HG02678 (cell line): Measurements from ENCODE around the gene DLL4.
A peak's percentile ranks its signal among the peaks of the same experiment; 100 is the strongest.

Experiments used
- ATAC-seq: cut with Tn5 transposase; IDR thresholded peaks from one replicate; pipeline ENCODE4 v1.9.1; 2021; ENCODE audit warnings: mild to moderate bottlenecking, moderate library complexity; ENCODE audit not compliant: unreplicated experiment

Gene DLL4

DNA sequence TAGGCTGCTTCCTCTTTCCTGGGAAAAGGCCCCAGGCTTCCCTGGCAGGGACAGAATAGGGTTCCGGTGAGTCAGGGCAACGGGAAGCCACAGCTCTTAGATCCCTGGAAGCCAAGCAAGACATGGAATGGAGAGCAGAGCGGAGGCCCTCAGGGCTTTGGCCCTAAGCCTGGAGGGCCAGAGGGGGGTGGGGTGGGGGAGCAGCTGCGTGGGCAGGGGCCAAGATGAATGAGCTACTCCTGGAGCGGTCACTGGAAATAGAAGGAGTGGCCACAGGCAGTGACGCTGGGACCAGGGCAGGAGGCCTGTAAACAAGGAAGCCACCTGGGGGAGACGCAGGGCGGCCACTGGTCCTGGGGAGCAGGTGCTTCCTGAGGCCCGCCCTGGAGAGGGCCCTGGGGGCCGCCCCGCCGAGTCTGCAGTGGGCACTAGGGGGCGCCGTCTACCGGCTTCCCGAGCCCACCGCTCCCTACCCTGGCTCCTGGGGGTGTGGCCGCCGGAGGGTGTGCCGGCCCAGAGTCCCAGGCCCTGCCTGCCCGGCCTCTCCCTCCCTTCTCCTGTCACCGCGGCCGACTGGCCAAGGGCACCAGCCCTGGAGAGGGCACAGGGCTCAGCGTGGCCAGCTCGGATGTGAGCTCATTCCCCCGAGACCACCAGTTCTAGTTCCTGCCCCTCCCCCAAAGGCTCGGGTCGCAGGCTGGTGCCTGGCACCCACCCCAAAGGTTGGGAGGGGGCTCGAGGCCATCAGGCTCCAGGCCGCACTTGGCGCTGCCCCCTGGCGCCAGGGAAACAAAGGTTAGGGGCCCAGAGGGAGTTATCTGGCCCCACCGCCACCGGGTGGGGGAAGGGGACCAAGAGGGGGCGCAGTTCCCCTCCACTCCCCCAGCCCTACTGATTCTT lies 22.8 kb upstream of the DLL4 start:
- peak; percentile 78 for ATAC-seq

DNA sequence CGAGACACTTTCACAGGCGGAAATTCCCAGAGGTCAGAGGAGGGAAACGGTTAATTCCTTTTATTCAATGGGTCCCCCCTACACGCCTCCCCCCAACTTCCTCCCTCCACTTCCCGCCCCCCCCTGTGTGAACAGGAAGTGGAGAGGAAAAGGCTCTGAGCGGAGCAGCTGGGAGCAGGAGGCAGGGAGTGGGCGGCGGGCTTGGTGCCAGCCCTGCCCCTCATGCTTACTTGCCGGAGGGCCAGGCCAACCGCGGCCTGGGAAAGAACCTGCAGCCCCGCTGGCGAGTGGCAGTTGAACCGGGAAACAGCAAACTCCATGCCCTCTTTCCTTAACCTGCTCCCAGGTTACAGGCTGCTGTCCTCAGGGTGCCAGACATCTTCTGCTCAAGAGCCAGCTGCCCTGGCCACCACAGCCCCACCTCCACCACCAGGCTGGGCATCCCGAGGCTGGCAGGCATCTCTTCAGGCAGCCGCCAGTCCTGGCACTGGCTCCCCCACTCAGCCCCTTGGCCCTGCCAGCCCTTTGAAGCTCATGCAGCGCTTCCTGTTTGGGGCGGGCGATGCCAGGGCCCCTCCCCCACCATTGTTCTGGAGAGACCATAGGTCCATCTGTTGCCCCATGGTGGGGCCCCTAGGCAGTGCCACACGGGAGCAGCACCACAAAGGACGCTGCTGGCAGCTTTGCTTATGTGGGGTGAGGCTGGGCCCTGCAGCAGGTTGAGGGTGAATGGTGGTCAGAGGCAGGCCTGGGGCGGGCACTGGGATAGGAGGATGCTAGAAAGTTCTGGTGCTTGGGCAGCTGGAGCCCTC lies 21.9 kb upstream of the DLL4 start:
- no peak for ATAC-seq

DNA sequence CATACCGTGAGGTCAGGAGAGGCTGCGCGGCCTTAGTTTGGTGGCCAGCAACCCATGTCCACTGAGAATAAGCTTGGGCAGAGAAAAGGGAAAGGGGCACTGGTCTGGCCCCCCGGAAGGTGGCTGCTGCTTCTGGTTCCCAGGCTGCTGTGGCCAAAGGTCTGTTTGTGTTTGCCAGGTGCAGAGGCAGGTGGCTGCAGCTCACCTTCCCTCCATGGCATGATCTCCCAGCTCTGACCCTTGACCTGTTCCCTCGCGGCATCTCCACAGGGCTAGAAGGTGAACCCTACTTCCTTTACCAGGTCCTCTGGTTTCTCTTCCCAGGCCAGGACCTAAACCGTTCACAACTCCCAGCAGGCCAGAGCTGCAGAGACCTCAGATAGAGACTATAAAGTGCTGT lies 21.0 kb upstream of the DLL4 start:
- ATAC-seq: no peak

DNA sequence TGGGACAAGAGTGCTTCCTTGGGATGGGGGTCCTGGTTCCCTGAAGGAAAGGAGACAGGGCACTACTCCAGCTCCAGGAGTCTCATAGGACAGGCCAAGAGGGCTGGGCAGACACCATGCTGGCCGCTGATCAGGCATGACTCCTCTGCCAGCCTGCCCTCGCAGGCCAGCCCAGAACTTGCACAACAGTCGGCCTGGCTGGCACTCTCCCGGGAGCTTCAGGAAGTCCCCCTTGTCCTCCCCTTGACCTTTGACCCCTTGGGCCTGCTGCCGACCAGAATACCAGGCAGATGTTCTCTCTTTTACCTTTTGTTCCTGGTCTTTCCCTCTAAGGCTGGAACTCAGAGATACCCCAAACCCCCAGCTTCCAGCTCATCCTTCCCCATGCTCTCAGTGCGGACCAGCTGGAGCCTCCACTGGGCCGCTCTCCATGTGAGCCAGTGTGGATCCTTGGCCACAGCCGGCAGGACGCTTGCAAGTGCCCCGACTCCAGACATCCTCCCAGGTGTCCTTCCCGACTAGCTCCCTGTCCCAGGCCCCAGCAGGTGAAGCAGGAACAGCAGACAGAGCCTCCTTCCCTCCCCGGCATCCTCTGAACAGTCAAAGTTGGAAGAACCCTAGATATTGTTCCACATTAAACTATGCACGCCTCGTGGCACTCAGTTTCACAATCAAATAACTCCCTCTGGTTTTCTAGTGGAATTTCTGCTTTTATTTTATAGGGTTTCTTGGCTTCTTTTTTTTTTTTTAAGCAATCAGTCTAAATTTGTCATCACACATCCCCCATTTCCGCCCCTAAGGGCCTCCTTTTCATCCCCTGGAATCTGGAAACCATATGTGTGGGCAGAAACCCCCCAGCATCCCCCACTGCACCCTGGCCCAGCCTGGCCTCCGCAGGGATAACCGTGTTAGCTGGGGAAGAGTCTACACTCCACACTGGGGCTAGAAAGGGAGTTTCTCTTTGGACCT lies 19.2 kb upstream of the DLL4 start:
- no peak for ATAC-seq

DNA sequence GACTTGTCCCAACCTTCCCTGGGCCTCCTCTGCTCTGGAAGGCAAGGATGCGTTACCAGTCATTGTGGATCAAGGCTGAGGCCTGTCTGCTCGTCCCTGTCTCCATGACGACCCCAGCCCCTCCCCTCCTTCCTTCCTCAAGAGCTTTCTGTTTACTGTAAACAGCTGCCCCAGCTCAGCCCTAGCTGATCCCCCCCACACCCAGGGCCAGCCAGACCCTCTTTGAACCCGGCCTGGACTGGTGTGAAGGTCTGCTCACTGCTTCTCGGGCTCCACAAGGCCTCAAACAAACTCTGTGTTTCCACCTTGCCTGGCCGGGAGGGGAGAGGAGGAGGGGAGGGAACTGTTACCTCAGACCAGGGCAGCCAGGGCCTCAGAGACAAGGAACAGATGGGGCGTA lies 18.0 kb upstream of the DLL4 start:
- ATAC-seq: no peak

DNA sequence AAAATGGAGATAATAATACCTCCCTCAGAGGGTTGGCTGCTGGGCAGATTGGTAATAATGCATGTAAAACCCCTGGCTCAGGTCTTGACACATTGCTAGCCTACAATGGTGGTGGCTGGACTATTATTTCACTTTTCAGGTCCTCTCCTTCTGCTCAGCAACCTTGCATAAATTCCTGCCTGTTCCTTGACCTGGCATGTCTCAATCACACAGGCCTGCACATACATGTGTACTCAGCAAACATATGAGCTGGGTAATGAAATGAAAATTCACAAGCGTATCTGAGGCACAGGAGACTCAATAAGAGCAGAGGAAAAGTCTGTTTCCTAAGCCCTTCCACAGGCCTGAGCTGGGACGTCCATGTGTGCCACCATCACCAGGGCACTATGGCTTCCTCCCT lies 17.4 kb upstream of the DLL4 start:
- ATAC-seq: no peak

DNA sequence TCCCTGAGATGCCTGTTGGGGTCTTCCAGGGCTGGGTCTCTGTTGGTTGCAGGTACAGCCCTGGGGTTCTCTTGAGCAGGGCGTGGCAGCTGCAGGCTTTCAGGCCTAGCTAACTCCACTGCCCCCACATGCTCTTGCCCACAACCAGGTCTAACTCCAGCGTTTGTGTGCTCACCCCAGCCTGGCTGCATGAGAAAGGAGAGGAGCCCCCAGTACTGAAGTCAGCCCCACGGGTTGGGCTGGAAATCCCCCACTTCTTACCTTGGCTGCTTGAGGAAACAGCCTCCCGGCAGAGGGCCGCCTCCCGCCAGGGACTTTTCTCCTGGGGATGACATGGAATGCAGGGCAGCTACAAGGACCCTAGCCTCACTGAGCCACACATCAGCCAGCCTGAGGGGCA lies 16.7 kb upstream of the DLL4 start:
- ATAC-seq: no peak

DNA sequence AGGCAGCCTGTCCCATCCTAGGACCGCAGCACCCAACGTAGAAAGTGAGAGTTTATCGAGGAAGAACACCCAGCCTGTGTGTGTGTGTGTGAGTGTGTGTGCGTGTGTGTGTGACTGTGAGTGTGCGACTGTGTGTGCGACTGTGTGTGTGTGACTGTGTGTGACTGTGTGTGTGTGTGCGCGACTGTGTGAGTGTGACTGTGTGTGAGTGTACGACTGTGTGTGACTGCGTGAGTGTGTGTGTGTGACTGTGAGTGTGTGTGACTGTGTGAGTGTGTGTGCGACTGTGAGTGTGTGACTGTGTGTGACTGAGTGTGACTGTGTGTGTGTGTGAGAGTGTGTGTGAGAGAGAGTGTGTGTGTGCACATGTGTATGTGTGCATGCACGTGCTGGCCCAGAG lies 15.1 kb upstream of the DLL4 start:
- no peak for ATAC-seq

DNA sequence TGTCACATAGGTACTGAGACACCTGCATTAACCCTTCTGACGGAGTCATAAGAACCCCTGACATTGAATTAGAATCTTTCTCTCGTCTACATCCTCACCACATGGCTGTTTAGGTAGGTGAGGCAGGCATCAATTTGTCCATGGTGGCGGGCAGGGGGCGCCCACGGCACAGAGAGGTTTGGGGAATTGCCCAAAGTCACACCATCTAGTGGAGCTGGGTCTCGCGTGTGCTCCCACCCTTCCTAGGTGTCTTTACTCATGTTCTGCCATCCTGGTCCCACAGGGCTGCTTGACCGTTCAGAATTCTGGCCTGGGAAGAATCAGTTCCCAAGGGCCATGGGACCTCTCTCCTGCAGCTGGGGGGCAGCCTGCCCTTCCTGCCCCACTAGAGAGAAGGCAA lies 14.7 kb upstream of the DLL4 start:
- ATAC-seq: no peak

DNA sequence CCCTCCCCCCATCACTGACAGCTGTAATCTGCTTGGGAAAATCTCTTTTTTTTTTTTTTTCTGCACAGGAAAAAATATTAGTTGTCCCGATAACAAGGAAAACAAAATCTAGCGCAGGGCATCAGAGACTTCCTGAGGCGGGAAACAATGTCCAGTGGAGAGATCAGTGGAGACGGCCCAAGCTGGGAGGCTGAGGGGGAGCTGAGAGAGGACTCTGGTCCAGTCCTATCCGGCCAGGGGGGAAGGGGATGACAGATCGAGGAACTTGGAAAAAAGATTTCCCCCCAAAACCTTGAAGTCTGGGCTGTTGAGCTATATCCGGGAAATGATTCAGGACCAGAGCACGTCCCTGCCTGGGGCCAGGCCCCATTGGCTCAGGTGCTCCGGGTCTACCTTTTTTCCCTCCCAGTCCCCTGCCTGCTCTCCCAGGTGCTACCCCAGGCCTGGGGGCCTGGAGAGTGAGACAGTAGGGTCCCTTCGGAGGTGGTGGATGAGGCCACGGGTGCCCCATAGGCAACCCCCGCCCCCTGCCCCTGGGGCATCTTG lies 14.0 kb upstream of the DLL4 start:
- ATAC-seq: no peak

DNA sequence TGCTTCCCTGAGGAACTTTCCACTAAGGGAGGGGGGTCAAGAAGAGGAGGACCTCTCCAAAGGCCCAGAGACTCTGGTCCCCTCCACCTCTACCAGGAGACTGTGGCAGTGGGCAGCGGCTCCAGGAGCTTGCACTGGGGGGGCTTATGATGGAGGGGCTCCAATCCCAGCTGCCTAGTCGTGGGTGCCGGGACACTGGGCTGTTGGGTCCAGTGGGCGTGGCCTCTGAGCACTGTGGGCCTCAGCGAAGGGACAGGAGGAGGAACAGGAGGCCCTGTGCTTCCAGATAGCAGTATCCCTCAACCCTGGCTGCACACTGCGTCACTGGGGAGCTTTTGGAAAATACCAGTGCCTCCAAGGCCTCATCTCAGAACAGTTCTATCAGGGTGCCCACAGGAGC lies 13.5 kb upstream of the DLL4 start:
- ATAC-seq: no peak

DNA sequence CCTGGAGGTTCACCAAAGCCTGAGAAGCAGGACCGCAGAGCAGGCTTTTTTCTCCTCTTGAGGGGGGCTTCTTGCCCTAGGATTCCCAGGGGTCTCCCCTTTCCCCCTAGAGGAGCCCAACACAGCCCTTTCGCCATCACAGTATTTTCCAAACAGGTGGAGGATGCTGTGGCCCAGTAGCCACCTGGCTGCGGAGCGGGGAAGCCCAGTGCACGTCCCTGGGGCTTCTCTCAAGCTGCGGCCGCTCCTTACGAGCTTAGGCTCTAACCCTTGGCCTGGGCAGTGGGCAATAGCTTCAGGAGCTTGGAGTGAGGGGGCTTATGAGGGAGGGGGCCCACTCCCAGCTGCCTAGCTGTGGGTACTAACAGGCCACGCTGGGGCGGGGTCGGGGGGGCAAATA lies 11.6 kb upstream of the DLL4 start:
- no peak for ATAC-seq

DNA sequence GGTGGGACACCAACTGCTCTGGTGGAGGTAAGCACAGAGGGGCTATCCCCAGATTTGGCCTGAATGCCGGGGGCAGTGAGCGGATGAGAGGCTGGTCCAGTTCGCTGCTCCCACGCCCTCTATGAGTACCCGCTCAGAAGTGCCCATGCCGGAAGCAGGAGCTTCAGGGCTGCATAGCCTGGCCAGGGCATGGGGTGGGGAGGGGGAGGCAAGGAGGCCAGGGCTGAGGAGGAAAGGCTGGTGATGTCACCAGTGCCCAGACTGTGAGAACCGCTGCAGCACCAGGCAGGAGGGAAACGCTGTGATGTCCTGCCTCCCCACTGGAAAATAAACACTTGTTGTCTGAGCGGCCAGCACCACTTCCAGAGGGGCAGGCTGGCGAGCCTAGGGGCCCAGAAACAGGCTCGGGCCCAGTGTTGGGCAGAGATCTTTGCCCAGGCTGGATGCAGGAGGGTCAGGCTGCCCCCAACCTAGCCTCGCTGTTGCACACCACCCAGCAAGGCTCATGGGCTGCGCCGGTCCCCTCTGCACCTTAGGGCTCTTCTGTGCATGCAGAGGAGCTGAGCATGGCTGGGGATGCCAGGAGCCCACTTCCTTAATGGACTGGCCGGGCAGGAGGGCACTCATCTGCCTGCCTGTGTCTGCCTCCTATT lies 10.9 kb upstream of the DLL4 start:
- no peak for ATAC-seq

DNA sequence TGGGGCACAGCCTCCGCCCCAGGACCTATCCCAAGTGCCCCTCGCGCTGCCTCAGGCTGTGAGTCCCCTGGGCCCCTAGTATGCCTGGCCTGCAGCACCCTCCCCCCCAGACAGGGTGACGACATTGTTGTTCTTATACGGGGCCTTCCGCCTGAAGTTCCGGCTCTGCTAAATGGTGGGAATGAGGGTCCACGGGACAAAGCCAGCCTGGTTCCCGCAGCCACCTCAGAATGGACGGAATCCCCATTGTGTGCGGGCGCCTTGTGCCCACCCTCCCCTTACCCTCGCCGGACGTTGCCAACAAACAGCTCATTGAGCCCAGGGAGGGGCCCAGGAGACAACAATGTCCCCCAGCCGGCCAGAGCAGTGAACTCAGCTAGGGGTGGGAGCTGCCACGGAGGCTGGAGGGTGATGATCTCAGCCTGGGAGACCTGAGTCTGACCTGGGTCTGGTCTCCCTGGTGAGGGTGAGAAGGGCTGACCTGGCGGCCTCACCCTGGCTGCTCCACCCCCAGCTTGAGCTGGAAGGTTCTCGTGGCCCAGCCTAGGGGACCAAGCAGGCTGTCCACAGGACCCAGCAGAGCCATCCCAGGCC lies 10.2 kb upstream of the DLL4 start:
- ATAC-seq: no peak

DNA sequence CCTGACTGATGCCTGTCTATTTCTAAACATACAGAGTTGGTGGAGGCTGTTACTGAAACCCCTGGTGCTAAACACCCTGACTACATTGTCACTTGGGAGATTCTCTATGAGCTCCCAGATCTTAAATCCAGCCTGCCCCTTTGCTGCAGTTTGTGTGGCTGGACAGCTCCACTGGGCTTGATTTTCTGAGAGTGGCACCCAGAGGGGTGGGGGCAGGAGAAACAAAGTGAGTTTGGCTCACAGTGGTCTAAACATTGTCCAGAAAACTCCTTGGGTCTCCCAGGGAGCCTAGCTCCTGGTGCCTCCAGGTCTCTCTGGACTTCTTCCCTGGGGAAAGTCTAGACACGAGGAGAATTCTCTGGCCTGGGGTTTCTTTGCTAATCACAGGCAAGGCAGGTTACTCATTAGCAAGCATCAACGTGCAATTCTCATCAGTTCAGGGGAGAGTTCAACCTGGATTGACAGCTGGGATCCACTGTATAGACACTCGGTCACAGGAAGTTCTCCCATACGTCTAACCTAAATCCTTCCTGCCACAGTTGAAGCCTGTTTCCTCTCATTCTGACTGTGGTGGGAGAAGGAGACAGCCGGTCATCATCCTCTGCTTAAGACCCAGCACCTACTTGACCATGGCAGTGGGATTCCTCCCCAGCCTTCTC lies 7.1 kb upstream of the DLL4 start:
- ATAC-seq: no peak

DNA sequence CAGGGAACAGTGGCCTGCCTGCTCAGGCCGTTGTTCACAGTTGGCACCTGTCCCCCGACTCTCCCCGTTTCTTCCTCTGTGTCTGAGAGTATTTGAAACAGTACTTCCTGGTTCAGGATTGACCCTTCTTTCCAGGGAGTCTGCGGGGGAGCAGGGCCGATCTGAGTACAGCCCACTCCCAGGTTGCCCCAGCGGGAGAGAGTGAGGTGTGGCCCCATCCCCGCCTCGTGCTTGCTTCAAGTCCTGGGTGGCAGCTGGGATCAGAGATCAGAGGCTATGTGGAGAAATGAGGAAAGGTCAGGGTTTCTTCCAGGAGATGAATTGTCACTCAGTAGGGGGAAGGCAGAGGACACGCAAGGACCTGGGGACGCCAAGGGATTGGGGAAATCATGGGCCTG lies 6.5 kb upstream of the DLL4 start:
- ATAC-seq: no peak

DNA sequence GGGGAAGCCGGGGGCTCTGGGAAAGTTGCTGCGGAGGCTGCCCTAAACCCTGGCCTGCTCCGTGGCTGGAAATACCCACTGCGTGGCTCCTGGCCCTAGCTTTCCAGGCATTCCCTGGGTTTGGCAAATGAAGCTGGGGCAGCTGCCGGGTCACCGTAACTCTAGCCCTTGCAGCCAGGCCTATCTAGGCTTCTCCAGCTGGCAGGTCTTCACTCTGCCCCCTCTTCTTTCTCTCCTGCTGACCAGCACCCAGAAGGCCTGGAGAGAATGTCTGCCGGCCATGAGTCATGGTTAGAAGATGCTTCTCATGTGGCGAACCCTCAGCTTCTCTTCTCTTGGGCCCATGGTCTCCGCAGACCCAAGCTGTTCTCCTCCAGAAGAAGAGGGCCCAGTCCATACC lies 5.6 kb upstream of the DLL4 start:
- ATAC-seq: no peak

DNA sequence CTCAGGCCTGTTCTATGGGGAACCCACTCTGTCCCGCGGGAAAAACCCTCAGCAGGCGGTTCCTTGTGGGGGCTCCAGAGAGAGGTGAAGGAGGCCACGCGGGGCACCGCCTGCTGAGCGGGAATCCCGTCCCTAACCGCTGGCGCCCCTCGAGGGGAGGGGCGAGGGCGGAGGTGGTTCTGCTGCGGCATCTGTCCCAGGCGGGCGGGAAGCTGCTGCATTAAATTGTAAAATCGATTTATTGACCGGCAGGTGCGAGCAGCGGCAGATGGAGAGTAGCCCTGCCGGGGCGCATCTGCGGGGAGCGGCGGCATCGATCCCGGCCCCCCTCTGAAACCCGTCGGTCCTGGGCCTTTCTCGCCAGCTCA lies 3.7 kb upstream of the DLL4 start:
- no peak for ATAC-seq

DNA sequence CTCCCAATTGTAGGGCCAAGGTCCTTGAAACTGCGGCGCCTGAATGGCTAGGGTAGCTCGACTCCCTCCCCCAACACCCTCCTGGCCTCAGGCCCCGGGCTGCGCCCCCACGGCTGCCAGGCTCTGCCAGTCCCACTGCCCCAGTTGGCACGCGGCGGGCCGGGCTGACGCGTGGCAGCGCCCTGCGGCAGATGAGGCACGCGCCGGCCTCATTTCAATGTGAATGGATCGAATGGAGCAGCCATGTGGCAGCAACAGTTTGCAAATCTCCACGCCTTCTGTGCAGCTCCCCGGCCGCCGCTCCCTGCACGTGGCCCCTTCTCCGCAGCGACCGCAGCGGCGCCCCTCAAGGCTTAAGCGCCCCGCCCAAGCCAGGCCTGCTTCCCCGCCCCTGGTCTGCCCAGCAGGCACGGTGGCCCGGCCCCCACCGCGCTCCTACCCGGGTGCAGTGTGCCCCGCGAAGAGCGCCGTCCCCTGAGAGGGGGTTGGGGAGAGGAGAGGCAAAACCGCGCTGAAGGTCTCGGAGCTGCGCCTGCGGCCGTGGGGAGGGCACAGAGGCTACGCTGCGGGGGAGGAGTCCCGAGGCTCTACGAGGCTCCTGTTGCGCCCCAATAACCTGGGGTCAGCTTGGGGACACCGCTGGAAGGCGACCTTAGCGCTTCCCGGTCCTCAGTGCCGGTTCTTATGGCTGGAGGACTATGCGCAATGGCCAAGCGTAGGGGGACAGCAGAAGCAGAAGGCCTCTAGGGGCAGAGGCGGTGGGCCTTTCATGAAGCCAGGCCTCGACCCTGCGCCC lies 3.1 kb upstream of the DLL4 start:
- ATAC-seq: no peak
